HL-60 (cell line): ENCODE data around the gene COL5A3.

ENCODE experiments used
- DNase-seq, 2 experiments: peaks; one replicate each; pipeline ENCODE4 v3.0.0-alpha.2; 2010 to 2020; ENCODE audit warnings: low read depth in 1 of 2, low spot score in 1 of 2
- H3K27ac ChIP-seq: fragments of 250-450 bp; sonication (Bioruptor Pico); replicated peaks from 2 replicates; pipeline ENCODE4 v1.5.1; 2020; ENCODE audit warnings: mild to moderate bottlenecking, moderate library complexity
- H3K27me3 ChIP-seq: fragments of 250-450 bp; sonication (Bioruptor Pico); 2 replicates; pipeline ENCODE4 v1.5.1; 2021; ENCODE audit warnings: mild to moderate bottlenecking, moderate library complexity; ENCODE audit not compliant: insufficient read depth, poor library complexity, severe bottlenecking
- H3K4me3 ChIP-seq: replicated peaks from 2 replicates; pipeline ENCODE4 v1.5.1; 2011; ENCODE audit warnings: mild to moderate bottlenecking, control low read depth, low read length; ENCODE audit not compliant: insufficient read depth
- CTCF ChIP-seq: IDR thresholded peaks from one replicate; pipeline ENCODE4 v1.5.1; 2011; ENCODE audit warnings: low read length, control low read depth, inconsistent platforms; ENCODE audit not compliant: insufficient read depth
- GABPA ChIP-seq: IDR thresholded peaks from 2 replicates; pipeline ENCODE4 v1.6.1; 2012; ENCODE audit warnings: low read depth
- POLR2AphosphoS5 ChIP-seq: IDR thresholded peaks from 2 replicates; pipeline ENCODE4 v1.6.1; 2012; ENCODE audit warnings: low read depth
- REST ChIP-seq: IDR thresholded peaks from 2 replicates; pipeline ENCODE4 v1.6.1; 2012; ENCODE audit warnings: low read depth; ENCODE audit not compliant: insufficient replicate concordance
- SPI1 ChIP-seq: IDR thresholded peaks from 2 replicates; pipeline ENCODE4 v1.6.1; 2012; ENCODE audit warnings: low read depth, mild to moderate bottlenecking, borderline replicate concordance

The COL5A3 gene

GRCh38 chr19:9962623-9963290, 47.5 kb downstream of the COL5A3 start:
- TF ChIP-seq REST: no peak
- peaks cover 13% of the 10 kb centered on the region for H3K27me3 ChIP-seq
- DNase-seq: no peak
- no peak overlapping the region for H3K4me3 ChIP-seq
- H3K27ac ChIP-seq: no peak overlapping the region

- no peak for DNase-seq
- peaks cover 4% of the 10 kb centered on the region for H3K27me3 ChIP-seq
- no peak overlapping the region for H3K27ac ChIP-seq
- TF ChIP-seq CTCF (no peak), REST (no peak), SPI1 (no peak), POLR2AphosphoS5 (no peak), GABPA (no peak)
- no peak overlapping the region for H3K4me3 ChIP-seq
Observed at GRCh38 chr19:9961103-9961502, 49.2 kb downstream of the COL5A3 start.

- no peak overlapping the region for H3K27ac ChIP-seq
Observed at GRCh38 chr19:9958379-9958821, 51.9 kb downstream of the COL5A3 start.

More at GRCh38 chr19:9958379-9958821, 51.9 kb downstream of the COL5A3 start:
- no peak overlapping the region for H3K4me3 ChIP-seq
- no peak for DNase-seq
- no peaks in the 10 kb centered on the region for H3K27me3 ChIP-seq
- TF ChIP-seq CTCF (no peak), REST (no peak), POLR2AphosphoS5 (no peak), SPI1 (no peak), GABPA (no peak)
